ENCODE data around the gene LUC7L2.

The LUC7L2 gene

DNA sequence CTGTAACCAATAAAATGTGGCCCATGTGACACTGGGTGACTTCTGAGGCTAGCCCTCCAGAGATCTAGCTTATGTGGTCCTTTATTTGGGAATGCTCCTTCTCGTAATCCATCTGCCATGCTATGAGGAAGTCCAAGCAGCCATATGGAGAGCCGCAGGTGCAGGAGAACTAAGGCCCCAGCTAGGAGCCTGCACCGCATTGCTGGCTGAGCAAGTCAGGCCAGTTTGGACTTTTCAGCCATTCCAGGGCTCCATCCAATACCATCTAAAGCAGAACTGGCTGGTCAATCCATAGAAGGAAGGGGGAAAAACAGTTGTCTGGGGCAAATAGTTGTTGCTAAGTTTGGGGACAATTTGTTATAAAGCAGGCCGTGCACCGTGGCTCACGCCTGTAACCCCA is 91.2 kb downstream of the LUC7L2 start:
- DNase-seq (ENCODE audit: low read depth, low spot score): no peak
- in situ Hi-C loops (cut with HindIII; ENCODE audit: low sequenced_read_pairs): no loop called here

GRCh38 chr7:139451638-139452037 is 91.9 kb downstream of the LUC7L2 start:
- DNase-seq (ENCODE audit: low read depth, low spot score): peak; percentile 28
- TF ChIP-seq, protein P1, sequence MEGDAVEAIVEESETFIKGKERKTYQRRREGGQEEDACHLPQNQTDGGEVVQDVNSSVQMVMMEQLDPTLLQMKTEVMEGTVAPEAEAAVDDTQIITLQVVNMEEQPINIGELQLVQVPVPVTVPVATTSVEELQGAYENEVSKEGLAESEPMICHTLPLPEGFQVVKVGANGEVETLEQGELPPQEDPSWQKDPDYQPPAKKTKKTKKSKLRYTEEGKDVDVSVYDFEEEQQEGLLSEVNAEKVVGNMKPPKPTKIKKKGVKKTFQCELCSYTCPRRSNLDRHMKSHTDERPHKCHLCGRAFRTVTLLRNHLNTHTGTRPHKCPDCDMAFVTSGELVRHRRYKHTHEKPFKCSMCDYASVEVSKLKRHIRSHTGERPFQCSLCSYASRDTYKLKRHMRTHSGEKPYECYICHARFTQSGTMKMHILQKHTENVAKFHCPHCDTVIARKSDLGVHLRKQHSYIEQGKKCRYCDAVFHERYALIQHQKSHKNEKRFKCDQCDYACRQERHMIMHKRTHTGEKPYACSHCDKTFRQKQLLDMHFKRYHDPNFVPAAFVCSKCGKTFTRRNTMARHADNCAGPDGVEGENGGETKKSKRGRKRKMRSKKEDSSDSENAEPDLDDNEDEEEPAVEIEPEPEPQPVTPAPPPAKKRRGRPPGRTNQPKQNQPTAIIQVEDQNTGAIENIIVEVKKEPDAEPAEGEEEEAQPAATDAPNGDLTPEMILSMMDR (IDR thresholded peaks at IDR 0.05; ENCODE audit: low read depth, low read length): no peak
- no peak overlapping the region for H3K4me3 ChIP-seq (ENCODE audit: low read depth, low read length)
- in situ Hi-C loops (cut with HindIII; ENCODE audit: low sequenced_read_pairs): no loop called here

More for the DNA sequence above, 91.2 kb downstream of the LUC7L2 start:
- TF ChIP-seq, protein P1 (IDR thresholded peaks at IDR 0.05; ENCODE audit: low read depth, low read length): no peak
- no peak overlapping the region for H3K4me3 ChIP-seq (ENCODE audit: low read depth, low read length)

- TF ChIP-seq, protein P1 (IDR thresholded peaks at IDR 0.05; ENCODE audit: low read depth, low read length): no peak
- H3K4me3 ChIP-seq (ENCODE audit: low read depth, low read length): no peak overlapping the region
- DNase-seq (ENCODE audit: low read depth, low spot score): peak; percentile 61
- in situ Hi-C loops (cut with HindIII; ENCODE audit: low sequenced_read_pairs): no loop called here
These were observed 93.4 kb downstream of the LUC7L2 start for GRCh38 chr7:139452958-139453672.

- no peak for DNase-seq (ENCODE audit: low read depth, low spot score)
- TF ChIP-seq, protein P1 (IDR thresholded peaks at IDR 0.05; ENCODE audit: low read depth, low read length): no peak
- in situ Hi-C loops (cut with HindIII; ENCODE audit: low sequenced_read_pairs): no loop called here
- no peak overlapping the region for H3K4me3 ChIP-seq (ENCODE audit: low read depth, low read length)
These were observed 94.1 kb downstream of the LUC7L2 start for GRCh38 chr7:139453673-139454321.

DNA sequence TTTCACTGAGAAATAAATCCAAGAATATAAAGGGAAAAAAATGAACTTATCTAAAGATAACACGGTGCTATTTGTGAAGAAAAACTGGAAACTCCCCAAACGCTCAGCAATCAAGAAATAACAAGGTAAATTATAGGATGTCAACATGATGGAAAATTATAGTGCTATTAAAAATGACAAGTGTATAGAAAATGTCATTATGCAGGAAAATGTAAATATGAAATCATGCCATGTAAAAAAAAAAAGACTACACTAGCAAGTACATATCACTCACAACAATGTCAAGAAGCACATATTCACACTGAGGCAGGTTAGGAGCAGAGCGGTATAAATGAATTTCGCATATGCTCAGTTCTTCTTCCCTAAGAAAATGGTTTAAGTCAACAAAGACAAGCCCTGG is 96.1 kb downstream of the LUC7L2 start:
- TF ChIP-seq, protein P1 (IDR thresholded peaks at IDR 0.05; ENCODE audit: low read depth, low read length): no peak
- in situ Hi-C loops (cut with HindIII; ENCODE audit: low sequenced_read_pairs): no loop called here
- no peak overlapping the region for H3K4me3 ChIP-seq (ENCODE audit: low read depth, low read length)
- DNase-seq (ENCODE audit: low read depth, low spot score): no peak

DNA sequence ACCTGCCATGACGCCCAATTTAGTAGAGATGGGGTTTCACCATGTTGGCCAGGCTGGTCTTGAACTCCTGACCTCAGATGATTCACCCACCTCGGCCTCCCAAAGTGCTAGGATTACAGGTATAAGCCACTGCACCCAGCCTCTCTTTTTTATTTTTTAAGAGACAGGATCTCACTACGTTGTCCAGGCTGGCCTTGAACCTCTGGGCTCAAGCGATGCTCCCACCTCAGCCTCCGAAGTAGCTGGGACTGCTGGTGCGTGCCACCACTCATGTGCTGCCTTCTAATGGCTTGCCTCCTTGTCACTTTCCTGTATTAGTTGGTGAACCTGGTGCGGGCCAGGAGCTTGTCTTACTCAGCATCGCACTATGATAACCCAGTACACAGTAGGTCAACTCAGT is 96.8 kb downstream of the LUC7L2 start:
- TF ChIP-seq, protein P1 (IDR thresholded peaks at IDR 0.05; ENCODE audit: low read depth, low read length): no peak
- in situ Hi-C loops (cut with HindIII; ENCODE audit: low sequenced_read_pairs): no loop called here
- H3K4me3 ChIP-seq (ENCODE audit: low read depth, low read length): no peak overlapping the region
- no peak for DNase-seq (ENCODE audit: low read depth, low spot score)
